ENCODE results near the gene FAHD2A.
"Not testable (repeated sequence)": the region's sequence is repeated elsewhere in the genome, so short reads cannot be mapped to it uniquely, and the experiment has no call there.

The FAHD2A gene

GRCh38 chr2:95435162-95435871 lies 32.8 kb downstream of the FAHD2A start:
- not testable (repeated sequence) for DNase-seq (ENCODE audit: low read depth in 2 of 2)

- not testable (repeated sequence) for DNase-seq (ENCODE audit: low read depth in 2 of 2)
These were observed 33.3 kb downstream of the FAHD2A start for GRCh38 chr2:95435872-95436209.

- not testable (repeated sequence) for DNase-seq (ENCODE audit: low read depth in 2 of 2)
These were observed 40.1 kb downstream of the FAHD2A start for GRCh38 chr2:95442474-95443099.

- not testable (repeated sequence) for DNase-seq (ENCODE audit: low read depth in 2 of 2)
These were observed 42.8 kb downstream of the FAHD2A start for GRCh38 chr2:95445317-95445716.

- not testable (repeated sequence) for DNase-seq (ENCODE audit: low read depth in 2 of 2)
These were observed 60.8 kb downstream of the FAHD2A start for GRCh38 chr2:95463292-95463691.
